PC-3 (cell line): Measurements from ENCODE around the gene NR2F2.
A peak's percentile ranks its signal among the peaks of the same experiment; 100 is the strongest.

ENCODE experiments used
- EZH2 ChIP-seq: fragments of 300-600 bp; sonication (generic); IDR thresholded peaks from one replicate; pipeline ENCODE4 v1.6.1; 2017; ENCODE audit warnings: antibody characterized with exemption, mild to moderate bottlenecking, low read length; ENCODE audit not compliant: unreplicated experiment
- EZH2phosphoT487 ChIP-seq: fragments of 300-600 bp; sonication (generic); IDR thresholded peaks from 2 replicates; pipeline ENCODE4 v1.6.1; 2018; ENCODE audit warnings: mild to moderate bottlenecking, antibody characterized with exemption, low read length, borderline replicate concordance
- TF ChIP-seq, protein P1 (sequence below): fragments of 300-600 bp; sonication (generic); conservative IDR thresholded peaks from 2 replicates; pipeline ENCODE4 v1.5.1; 2017; ENCODE audit warnings: antibody characterized with exemption, low read depth, mild to moderate bottlenecking, low read length

DNA sequence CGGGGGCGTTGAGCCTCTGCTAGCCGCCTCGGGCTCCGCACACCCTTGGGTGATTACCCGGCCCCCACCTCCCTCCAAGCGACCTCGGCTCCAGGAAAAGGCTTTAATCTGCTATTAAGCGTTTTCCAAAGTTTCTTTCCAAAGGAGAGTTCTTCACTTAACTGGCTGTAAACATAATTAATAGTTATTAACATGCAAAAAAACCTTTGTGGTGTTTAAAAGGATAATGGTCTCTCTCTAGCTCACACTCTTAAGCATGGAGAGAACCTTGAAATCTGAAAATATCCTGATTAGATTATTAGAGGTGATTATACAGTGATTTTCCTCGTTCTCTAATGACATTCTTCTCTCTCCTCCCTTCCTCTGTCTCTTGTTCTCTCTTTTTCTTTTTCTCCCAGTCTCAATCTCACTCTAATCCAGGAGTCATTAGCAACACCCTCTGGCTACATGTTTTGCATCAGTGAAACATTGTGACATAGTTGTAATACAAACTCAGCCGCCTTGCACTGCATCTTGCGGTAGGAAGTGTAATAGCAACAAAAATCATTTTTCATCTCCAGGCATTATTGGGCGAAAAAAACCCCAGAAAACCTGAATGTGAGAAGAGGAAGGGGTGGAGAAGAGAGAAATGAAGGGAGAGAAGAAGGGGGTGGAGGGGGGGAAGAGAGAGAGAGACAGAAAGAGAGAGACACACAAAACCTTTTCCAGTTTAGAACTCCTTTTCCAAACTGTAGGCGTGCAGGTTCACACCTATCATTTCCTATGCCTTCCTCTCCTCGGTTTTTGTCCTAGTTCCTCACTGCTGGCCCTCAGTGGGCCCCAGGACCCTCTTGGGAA, 24.4 kb downstream of the NR2F2 start:
- TF ChIP-seq, protein P1, sequence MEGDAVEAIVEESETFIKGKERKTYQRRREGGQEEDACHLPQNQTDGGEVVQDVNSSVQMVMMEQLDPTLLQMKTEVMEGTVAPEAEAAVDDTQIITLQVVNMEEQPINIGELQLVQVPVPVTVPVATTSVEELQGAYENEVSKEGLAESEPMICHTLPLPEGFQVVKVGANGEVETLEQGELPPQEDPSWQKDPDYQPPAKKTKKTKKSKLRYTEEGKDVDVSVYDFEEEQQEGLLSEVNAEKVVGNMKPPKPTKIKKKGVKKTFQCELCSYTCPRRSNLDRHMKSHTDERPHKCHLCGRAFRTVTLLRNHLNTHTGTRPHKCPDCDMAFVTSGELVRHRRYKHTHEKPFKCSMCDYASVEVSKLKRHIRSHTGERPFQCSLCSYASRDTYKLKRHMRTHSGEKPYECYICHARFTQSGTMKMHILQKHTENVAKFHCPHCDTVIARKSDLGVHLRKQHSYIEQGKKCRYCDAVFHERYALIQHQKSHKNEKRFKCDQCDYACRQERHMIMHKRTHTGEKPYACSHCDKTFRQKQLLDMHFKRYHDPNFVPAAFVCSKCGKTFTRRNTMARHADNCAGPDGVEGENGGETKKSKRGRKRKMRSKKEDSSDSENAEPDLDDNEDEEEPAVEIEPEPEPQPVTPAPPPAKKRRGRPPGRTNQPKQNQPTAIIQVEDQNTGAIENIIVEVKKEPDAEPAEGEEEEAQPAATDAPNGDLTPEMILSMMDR, result peak; percentile 52
- TF ChIP-seq EZH2 (no peak), EZH2phosphoT487 (no peak)
